HG03354 (cell line): ENCODE measurements around the gene UNC5C.
A peak's percentile ranks its signal among the peaks of the same experiment; 100 is the strongest.

Source experiments
- ATAC-seq: cut with Tn5 transposase; IDR thresholded peaks from one replicate; pipeline ENCODE4 v1.9.1; 2021; ENCODE audit warnings: mild to moderate bottlenecking; ENCODE audit not compliant: unreplicated experiment, poor library complexity, severe bottlenecking

The UNC5C gene

GRCh38 chr4:95293014-95293413, 255.8 kb downstream of the UNC5C start:
- ATAC-seq = no peak

GRCh38 chr4:95290702-95291101, 258.1 kb downstream of the UNC5C start:
- no peak for ATAC-seq

- ATAC-seq = peak; percentile 81
These were observed 259.6 kb downstream of the UNC5C start for GRCh38 chr4:95289028-95289634.

GRCh38 chr4:95288552-95288951, 260.2 kb downstream of the UNC5C start:
- ATAC-seq = no peak

GRCh38 chr4:95285797-95286196, 263.0 kb downstream of the UNC5C start:
- no peak for ATAC-seq

GRCh38 chr4:95284655-95285054, 264.1 kb downstream of the UNC5C start:
- ATAC-seq = no peak

- ATAC-seq = no peak
These were observed 265.5 kb downstream of the UNC5C start for GRCh38 chr4:95283320-95283719.

- no peak for ATAC-seq
These were observed 276.0 kb downstream of the UNC5C start for GRCh38 chr4:95272797-95273196.

GRCh38 chr4:95272036-95272435, 276.7 kb downstream of the UNC5C start:
- ATAC-seq = no peak

- ATAC-seq = no peak
These were observed 279.8 kb downstream of the UNC5C start for GRCh38 chr4:95268819-95269565.

GRCh38 chr4:95267081-95267480, 281.7 kb downstream of the UNC5C start:
- no peak for ATAC-seq

- ATAC-seq = no peak
These were observed 282.7 kb downstream of the UNC5C start for GRCh38 chr4:95265814-95266740.

- no peak for ATAC-seq
These were observed 283.9 kb downstream of the UNC5C start for GRCh38 chr4:95264843-95265242.

GRCh38 chr4:95263960-95264359, 284.8 kb downstream of the UNC5C start:
- ATAC-seq = no peak

- ATAC-seq = no peak
These were observed 285.4 kb downstream of the UNC5C start for GRCh38 chr4:95263391-95263790.

- ATAC-seq = no peak
These were observed 292.5 kb downstream of the UNC5C start for GRCh38 chr4:95256108-95256835.

GRCh38 chr4:95255396-95256107, 293.2 kb downstream of the UNC5C start:
- no peak for ATAC-seq

- ATAC-seq = no peak
These were observed 297.2 kb downstream of the UNC5C start for GRCh38 chr4:95251568-95251967.

- no peak for ATAC-seq
These were observed 298.1 kb downstream of the UNC5C start for GRCh38 chr4:95250544-95251137.
